KMS-11 (cell line): Measurements from ENCODE around the gene SIRPD.

ENCODE experiments used
- H2AFZ ChIP-seq: fragments of 200-600 bp; sonication (generic); 2 replicates; pipeline ENCODE4 v1.6.1; 2016; ENCODE audit warnings: antibody characterized with exemption, mixed run types, low read depth
- H3K27ac ChIP-seq: fragments of 200-600 bp; sonication (generic); 2 replicates; pipeline ENCODE4 v1.6.1; 2016; ENCODE audit warnings: mild to moderate bottlenecking, mixed run types
- H3K27me3 ChIP-seq: fragments of 200-600 bp; sonication (generic); 2 replicates; pipeline ENCODE4 v1.6.1; 2017; ENCODE audit warnings: mild to moderate bottlenecking, low read depth, mixed run types, moderate library complexity; ENCODE audit not compliant: insufficient read depth
- H3K36me3 ChIP-seq: fragments of 200-600 bp; sonication (generic); 2 replicates; pipeline ENCODE4 v1.6.1; 2017; ENCODE audit warnings: mild to moderate bottlenecking, mixed run types; ENCODE audit not compliant: insufficient read depth
- H3K4me1 ChIP-seq: fragments of 200-600 bp; sonication (generic); 2 replicates; pipeline ENCODE4 v1.6.1; 2016; ENCODE audit warnings: mild to moderate bottlenecking, low read depth, mixed run types; ENCODE audit not compliant: poor library complexity, severe bottlenecking
- H3K4me2 ChIP-seq: fragments of 200-600 bp; sonication (generic); 2 replicates; pipeline ENCODE4 v1.7.0; 2016; ENCODE audit warnings: mild to moderate bottlenecking, mixed run types
- H3K4me3 ChIP-seq: fragments of 200-600 bp; sonication (generic); IDR thresholded peaks from 2 replicates; pipeline ENCODE4 v1.6.1; 2017; ENCODE audit warnings: low read depth, low read length, mixed read lengths; ENCODE audit not compliant: insufficient read depth
- H3K79me2 ChIP-seq: fragments of 200-600 bp; sonication (generic); 2 replicates; pipeline ENCODE4 v1.6.1; 2016; ENCODE audit warnings: low read depth, mixed run types; ENCODE audit not compliant: insufficient read depth
- H3K9ac ChIP-seq: fragments of 200-600 bp; sonication (generic); 2 replicates; pipeline ENCODE4 v1.6.1; 2016; ENCODE audit warnings: mild to moderate bottlenecking, mixed run types
- H4K20me1 ChIP-seq: fragments of 200-600 bp; sonication (generic); 2 replicates; pipeline ENCODE4 v1.6.1; 2016; ENCODE audit warnings: mild to moderate bottlenecking, mixed run types; ENCODE audit not compliant: insufficient read depth
- CTCF ChIP-seq: fragments of 200-600 bp; sonication (generic); conservative IDR thresholded peaks from 2 replicates; pipeline ENCODE4 v1.6.1; 2017; ENCODE audit warnings: low read depth, mild to moderate bottlenecking, antibody characterized with exemption, low read length, moderate library complexity, mixed read lengths

Gene SIRPD

GRCh38 chr20:1527923-1528322 lies 29.6 kb downstream of the SIRPD start:
- Histone ChIP-seq H2AFZ (no peak overlapping the region), H3K79me2 (no peaks in the 10 kb centered on the region), H3K4me3 (no peak overlapping the region), H3K27ac (no peak overlapping the region), H3K4me1 (no peaks in the 10 kb centered on the region), H3K9ac (no peak overlapping the region), H3K27me3 (no peaks in the 10 kb centered on the region), H3K36me3 (no peaks in the 10 kb centered on the region), H4K20me1 (no peaks in the 10 kb centered on the region), H3K4me2 (no peak overlapping the region)
- TF ChIP-seq CTCF: no peak

GRCh38 chr20:1526896-1527295 lies 30.6 kb downstream of the SIRPD start:
- Histone ChIP-seq H3K4me3 (no peak overlapping the region), H2AFZ (no peak overlapping the region), H3K36me3 (no peaks in the 10 kb centered on the region), H3K79me2 (no peaks in the 10 kb centered on the region), H3K9ac (no peak overlapping the region), H3K27me3 (no peaks in the 10 kb centered on the region), H3K27ac (no peak overlapping the region), H3K4me1 (no peaks in the 10 kb centered on the region), H4K20me1 (no peaks in the 10 kb centered on the region), H3K4me2 (no peak overlapping the region)
- no peak for TF ChIP-seq CTCF

- TF ChIP-seq CTCF: no peak
- no peak overlapping the region for H3K9ac ChIP-seq
Measured at GRCh38 chr20:1526310-1526709, 31.2 kb downstream of the SIRPD start.

GRCh38 chr20:1524004-1524403 lies 33.5 kb downstream of the SIRPD start:
- no peak overlapping the region for H3K27ac ChIP-seq
- H3K27me3 ChIP-seq: no peaks in the 10 kb centered on the region
- H3K4me1 ChIP-seq: no peaks in the 10 kb centered on the region
- no peak overlapping the region for H3K4me3 ChIP-seq
- no peaks in the 10 kb centered on the region for H3K79me2 ChIP-seq
- H3K9ac ChIP-seq: no peak overlapping the region
- no peak for TF ChIP-seq CTCF
- no peak overlapping the region for H3K4me2 ChIP-seq
- H3K36me3 ChIP-seq: no peaks in the 10 kb centered on the region
- no peaks in the 10 kb centered on the region for H4K20me1 ChIP-seq
- H2AFZ ChIP-seq: no peak overlapping the region

More at GRCh38 chr20:1526310-1526709, 31.2 kb downstream of the SIRPD start:
- H3K79me2 ChIP-seq: no peaks in the 10 kb centered on the region
- no peaks in the 10 kb centered on the region for H3K4me1 ChIP-seq
- no peaks in the 10 kb centered on the region for H4K20me1 ChIP-seq
- no peak overlapping the region for H3K4me2 ChIP-seq
- no peak overlapping the region for H2AFZ ChIP-seq
- no peaks in the 10 kb centered on the region for H3K27me3 ChIP-seq
- no peak overlapping the region for H3K27ac ChIP-seq
- no peaks in the 10 kb centered on the region for H3K36me3 ChIP-seq
- no peak overlapping the region for H3K4me3 ChIP-seq

GRCh38 chr20:1517010-1517409 lies 40.5 kb downstream of the SIRPD start:
- no peaks in the 10 kb centered on the region for H3K79me2 ChIP-seq
- no peaks in the 10 kb centered on the region for H3K27me3 ChIP-seq
- H3K27ac ChIP-seq: no peak overlapping the region
- H3K4me3 ChIP-seq: no peak overlapping the region
- no peaks in the 10 kb centered on the region for H3K36me3 ChIP-seq
- no peak overlapping the region for H2AFZ ChIP-seq
- H3K4me2 ChIP-seq: no peak overlapping the region
- no peak for TF ChIP-seq CTCF
- no peaks in the 10 kb centered on the region for H3K4me1 ChIP-seq
- H3K9ac ChIP-seq: no peak overlapping the region
- no peaks in the 10 kb centered on the region for H4K20me1 ChIP-seq
